Progenitor cell of endocrine pancreas (in vitro differentiated cells): ENCODE data around the gene IL18RAP. TPM values are rescaled to one million over a fixed set of nuclear protein-coding genes. Genes with fewer than 3 reads are reported as not detected.

Experiments
- DNase-seq: peaks from one replicate; pipeline ENCODE4 v3.0.0; 2021; ENCODE audit warnings: low spot score; ENCODE audit not compliant: unreplicated experiment
- H3K27ac Mint-ChIP-seq: 2 replicates; pipeline ENCODE4 v1.8.0; 2021; ENCODE audit warnings: mild to moderate bottlenecking, moderate library complexity, mixed read lengths
- H3K27me3 Mint-ChIP-seq: 2 replicates; pipeline ENCODE4 v1.8.0; 2021; ENCODE audit warnings: mixed read lengths
- H3K36me3 Mint-ChIP-seq: 2 replicates; pipeline ENCODE4 v1.8.0; 2022; ENCODE audit warnings: mixed read lengths; ENCODE audit not compliant: insufficient read depth
- H3K4me1 Mint-ChIP-seq: 2 replicates; pipeline ENCODE4 v1.8.0; 2021; ENCODE audit warnings: low read depth, mixed read lengths
- H3K4me3 Mint-ChIP-seq: 2 replicates; pipeline ENCODE4 v1.8.0; 2021; ENCODE audit warnings: low read depth, mild to moderate bottlenecking, moderate library complexity, mixed read lengths
- H3K9me3 Mint-ChIP-seq: 2 replicates; pipeline ENCODE4 v1.8.0; 2021; ENCODE audit warnings: low read depth, mixed read lengths
- total RNA-seq: library from RNA; stranded (reverse); gene quantifications from 2 replicates; pipeline ENCODE4 v1.2.1, GENCODE V29; 2021
- TF ChIP-seq, protein P1 (sequence below): fragments of 200-600 bp; sonication (generic); IDR thresholded peaks from one replicate; pipeline ENCODE4 v1.5.0; 2021; ENCODE audit warnings: antibody characterized with exemption, mild to moderate bottlenecking; ENCODE audit not compliant: unreplicated experiment

The IL18RAP gene
- total RNA-seq, 1 donor from 2014 or later = not detected

DNA sequence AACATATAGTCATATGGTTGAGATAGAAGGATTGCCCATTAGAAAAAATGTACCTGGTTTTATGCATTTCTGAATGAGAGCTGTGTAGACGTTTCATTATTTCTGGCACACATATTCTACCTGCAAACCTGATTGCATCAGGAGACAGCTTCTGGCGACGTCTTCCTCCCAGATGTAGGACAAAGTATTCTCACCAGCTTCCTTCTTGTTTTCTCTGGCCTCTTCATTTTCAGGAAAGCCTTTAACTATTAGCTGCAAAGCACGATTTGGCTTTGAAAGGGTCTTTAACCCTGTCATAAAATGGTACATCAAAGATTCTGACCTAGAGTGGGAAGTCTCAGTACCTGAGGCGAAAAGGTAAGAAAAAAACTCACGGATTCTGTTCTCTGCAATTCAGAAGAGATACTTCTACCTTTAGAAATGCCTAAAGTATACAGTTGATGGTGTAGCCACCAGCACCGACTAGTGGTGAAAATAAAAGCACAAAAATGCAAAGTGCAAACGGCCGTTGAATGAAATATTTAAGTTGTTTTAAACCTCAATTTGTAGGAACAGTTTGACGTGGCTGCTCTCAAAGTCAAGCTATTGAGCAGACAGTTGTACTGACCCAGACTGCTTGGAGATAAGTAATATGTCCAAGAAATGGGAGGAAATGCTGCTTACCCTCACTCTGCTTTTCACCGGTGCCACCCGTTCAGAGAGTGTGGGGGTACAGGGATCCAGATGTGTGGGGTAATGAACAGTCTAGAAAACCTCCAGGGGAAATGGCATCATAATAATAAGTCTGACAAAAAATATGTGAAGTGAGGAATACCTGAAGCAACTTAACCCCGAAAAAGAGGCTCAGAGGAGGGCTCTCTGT, 20.2 kb downstream of the IL18RAP start:
- DNase-seq = no peak
- Mint-ChIP-seq H3K9me3 (no peaks in the 10 kb centered on the region), H3K27me3 (no peaks in the 10 kb centered on the region), H3K4me1 (no peaks in the 10 kb centered on the region), H3K4me3 (no peak overlapping the region), H3K27ac (no peak overlapping the region), H3K36me3 (no peaks in the 10 kb centered on the region)
- TF ChIP-seq, protein P1, sequence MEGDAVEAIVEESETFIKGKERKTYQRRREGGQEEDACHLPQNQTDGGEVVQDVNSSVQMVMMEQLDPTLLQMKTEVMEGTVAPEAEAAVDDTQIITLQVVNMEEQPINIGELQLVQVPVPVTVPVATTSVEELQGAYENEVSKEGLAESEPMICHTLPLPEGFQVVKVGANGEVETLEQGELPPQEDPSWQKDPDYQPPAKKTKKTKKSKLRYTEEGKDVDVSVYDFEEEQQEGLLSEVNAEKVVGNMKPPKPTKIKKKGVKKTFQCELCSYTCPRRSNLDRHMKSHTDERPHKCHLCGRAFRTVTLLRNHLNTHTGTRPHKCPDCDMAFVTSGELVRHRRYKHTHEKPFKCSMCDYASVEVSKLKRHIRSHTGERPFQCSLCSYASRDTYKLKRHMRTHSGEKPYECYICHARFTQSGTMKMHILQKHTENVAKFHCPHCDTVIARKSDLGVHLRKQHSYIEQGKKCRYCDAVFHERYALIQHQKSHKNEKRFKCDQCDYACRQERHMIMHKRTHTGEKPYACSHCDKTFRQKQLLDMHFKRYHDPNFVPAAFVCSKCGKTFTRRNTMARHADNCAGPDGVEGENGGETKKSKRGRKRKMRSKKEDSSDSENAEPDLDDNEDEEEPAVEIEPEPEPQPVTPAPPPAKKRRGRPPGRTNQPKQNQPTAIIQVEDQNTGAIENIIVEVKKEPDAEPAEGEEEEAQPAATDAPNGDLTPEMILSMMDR = peak; percentile 78

GRCh38 chr2:102444233-102444632, 21.3 kb downstream of the IL18RAP start:
- H3K36me3 Mint-ChIP-seq = no peaks in the 10 kb centered on the region

GRCh38 chr2:102446936-102447335, 24.0 kb downstream of the IL18RAP start:
- Mint-ChIP-seq H3K36me3 (no peaks in the 10 kb centered on the region), H3K9me3 (no peaks in the 10 kb centered on the region), H3K4me3 (no peak overlapping the region), H3K27me3 (no peaks in the 10 kb centered on the region), H3K4me1 (no peaks in the 10 kb centered on the region), H3K27ac (no peak overlapping the region)
- TF ChIP-seq, protein P1 = no peak
- DNase-seq = no peak

More at GRCh38 chr2:102444233-102444632, 21.3 kb downstream of the IL18RAP start:
- TF ChIP-seq, protein P1 = no peak
- no peaks in the 10 kb centered on the region for H3K27me3 Mint-ChIP-seq
- H3K9me3 Mint-ChIP-seq = no peaks in the 10 kb centered on the region
- no peak overlapping the region for H3K27ac Mint-ChIP-seq
- DNase-seq = no peak
- H3K4me1 Mint-ChIP-seq = no peaks in the 10 kb centered on the region
- no peak overlapping the region for H3K4me3 Mint-ChIP-seq

DNA sequence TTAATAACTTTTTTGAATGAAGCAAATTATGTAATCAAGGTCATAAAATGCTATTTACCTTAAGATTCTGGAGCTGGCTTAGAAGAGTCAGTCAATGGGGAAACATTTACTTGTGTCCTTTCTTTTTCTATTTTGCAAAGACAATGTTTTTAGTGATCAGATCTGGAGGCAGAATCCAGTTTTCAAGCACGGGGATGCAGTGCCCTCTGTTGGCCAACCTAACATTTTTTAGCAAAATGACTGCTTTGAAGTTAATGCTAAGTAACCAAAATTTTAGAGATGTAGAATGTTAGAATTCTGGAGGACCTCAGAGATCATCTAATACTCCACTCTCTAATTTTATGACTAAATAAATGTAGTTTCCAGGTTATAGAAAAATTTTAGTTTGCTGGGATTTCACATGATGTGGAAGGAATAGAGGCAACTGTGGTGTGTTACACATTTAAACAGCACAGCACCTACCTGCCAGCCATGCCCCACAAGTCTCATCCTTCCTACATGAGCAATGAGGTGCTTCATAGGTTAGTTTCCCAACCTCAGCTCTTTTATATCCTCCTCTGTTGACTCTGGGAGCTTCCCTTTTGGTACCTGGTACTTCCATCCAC, 26.5 kb downstream of the IL18RAP start:
- Mint-ChIP-seq H3K4me1 (no peaks in the 10 kb centered on the region), H3K27ac (no peak overlapping the region), H3K9me3 (no peaks in the 10 kb centered on the region), H3K4me3 (no peak overlapping the region), H3K27me3 (no peaks in the 10 kb centered on the region), H3K36me3 (no peaks in the 10 kb centered on the region)
- no peak for DNase-seq
- TF ChIP-seq, protein P1 = peak; percentile 76

DNA sequence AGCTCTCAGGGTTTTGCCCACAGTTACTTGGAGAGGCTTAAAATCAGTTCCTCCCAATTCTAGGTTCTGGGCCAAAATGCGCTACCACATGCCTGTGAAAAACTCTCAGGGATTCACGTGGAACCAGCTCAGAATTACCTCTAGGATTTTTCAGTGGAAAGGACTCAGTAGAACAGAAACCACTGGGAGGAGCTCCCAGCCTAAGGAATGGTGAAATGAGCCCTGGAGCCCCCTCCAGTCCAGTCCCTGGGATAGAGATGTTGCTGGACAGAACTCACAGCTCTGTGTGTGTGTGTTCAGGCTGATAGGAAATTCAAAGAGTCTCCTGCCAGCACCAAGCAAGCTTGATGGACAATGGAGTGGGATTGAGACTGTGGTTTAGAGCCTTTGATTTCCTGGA, 29.0 kb downstream of the IL18RAP start:
- Mint-ChIP-seq H3K27ac (no peak overlapping the region), H3K4me3 (no peak overlapping the region), H3K9me3 (peaks cover 5% of the 10 kb centered on the region), H3K4me1 (no peaks in the 10 kb centered on the region), H3K36me3 (no peaks in the 10 kb centered on the region), H3K27me3 (no peaks in the 10 kb centered on the region)
- TF ChIP-seq, protein P1 = no peak
- DNase-seq = no peak
